HG03521 (cell line): ENCODE data around the gene TAGLN2.

Source experiments
- ATAC-seq: cut with Tn5 transposase; IDR thresholded peaks from one replicate; pipeline ENCODE4 v1.9.1; 2021; ENCODE audit warnings: mild to moderate bottlenecking, moderate library complexity; ENCODE audit not compliant: unreplicated experiment

TAGLN2 gene

GRCh38 chr1:159949981-159950381, 24.7 kb upstream of the TAGLN2 start:
- no peak for ATAC-seq

GRCh38 chr1:159949123-159949522, 23.8 kb upstream of the TAGLN2 start:
- ATAC-seq: no peak

- ATAC-seq: no peak
Measured at GRCh38 chr1:159947942-159948341, 22.6 kb upstream of the TAGLN2 start.

- no peak for ATAC-seq
Measured at GRCh38 chr1:159946242-159947187, 21.2 kb upstream of the TAGLN2 start.

GRCh38 chr1:159945483-159946241, 20.4 kb upstream of the TAGLN2 start, which contains the start of gene IGSF9:
Gene IGSF9, minus strand, starts transcription at chr1:159945613. Its CDS starts 2,159 bp downstream, at chr1:159943454.
- ATAC-seq: no peak

- no peak for ATAC-seq
Measured at GRCh38 chr1:159944623-159945455, 19.5 kb upstream of the TAGLN2 start.

GRCh38 chr1:159943908-159944622, 18.8 kb upstream of the TAGLN2 start:
- ATAC-seq: no peak

GRCh38 chr1:159943278-159943640, 18.0 kb upstream of the TAGLN2 start:
- ATAC-seq: no peak

- no peak for ATAC-seq
Measured at GRCh38 chr1:159942632-159943277, 17.4 kb upstream of the TAGLN2 start.

GRCh38 chr1:159941591-159942560, 16.6 kb upstream of the TAGLN2 start:
- no peak for ATAC-seq

- no peak for ATAC-seq
Measured at GRCh38 chr1:159941141-159941540, 15.8 kb upstream of the TAGLN2 start.

GRCh38 chr1:159940006-159940620, 14.8 kb upstream of the TAGLN2 start:
- ATAC-seq: no peak

- ATAC-seq: no peak
Measured at GRCh38 chr1:159939678-159940002, 14.3 kb upstream of the TAGLN2 start.

- no peak for ATAC-seq
Measured at GRCh38 chr1:159938905-159939677, 13.8 kb upstream of the TAGLN2 start.

GRCh38 chr1:159938211-159938852, 13.0 kb upstream of the TAGLN2 start:
- no peak for ATAC-seq

GRCh38 chr1:159937054-159937750, 11.9 kb upstream of the TAGLN2 start:
- ATAC-seq: no peak
